Ascending aorta (tissue), 2 donors: ENCODE results near the gene BBS9. TPM values are rescaled to one million over a fixed set of nuclear protein-coding genes. Genes with fewer than 3 reads are reported as not detected.
"Not testable (repeated sequence)": the region's sequence is repeated elsewhere in the genome, so short reads cannot be mapped to it uniquely, and the experiment has no call there.

ENCODE experiments used
- DNase-seq, 2 donors: peaks; one replicate each; pipeline ENCODE4 v3.0.0-alpha.2; 2019; ENCODE audit warnings: low spot score in 2 of 2
- H3K27ac ChIP-seq, 2 donors: fragments of 200-600 bp; sonication (generic); one replicate each; pipeline ENCODE4 v1.5.1; 2016 to 2017; ENCODE audit warnings: mild to moderate bottlenecking in 1 of 2
- H3K27me3 ChIP-seq: fragments of 200-600 bp; sonication (generic); one replicate; pipeline ENCODE4 v1.5.1; 2017
- H3K36me3 ChIP-seq, 2 donors: fragments of 200-600 bp; sonication (generic); one replicate each; pipeline ENCODE4 v1.5.1; 2016
- H3K4me1 ChIP-seq, 2 donors: fragments of 200-600 bp; sonication (generic); one replicate each; pipeline ENCODE4 v1.5.1; 2016 to 2017; ENCODE audit warnings: mild to moderate bottlenecking in 1 of 2
- H3K4me3 ChIP-seq, 2 donors: fragments of 200-600 bp; sonication (generic); one replicate each; pipeline ENCODE4 v1.5.1; 2016 to 2017; ENCODE audit warnings: mild to moderate bottlenecking in 1 of 2
- H3K9me3 ChIP-seq, 2 donors: fragments of 200-600 bp; sonication (generic); one replicate each; pipeline ENCODE4 v1.5.1; 2016
- intact Hi-C: fragments of 100-400 bp; cut with DNase I; formaldehyde crosslinking; loops from one replicate; pipeline ENCODE4 v1.15.1; 2023
- total RNA-seq: library from RNA; depleted of rRNA; stranded (reverse); fragments of >200 nt; gene quantifications from one replicate; pipeline ENCODE4 v1.1.0, GENCODE V29; 2016
- TF ChIP-seq, protein P1 (sequence below), 3 experiments: fragments of 200-600 bp in 2 of 3; fragments of 450-650 bp in 1 of 3; sonication (generic) in 2 of 3; IDR thresholded peaks; one replicate each; pipeline ENCODE4 v1.5.1; 2016 to 2019; ENCODE audit warnings: antibody characterized with exemption in 3 of 3, mild to moderate bottlenecking in 1 of 3, moderate library complexity in 1 of 3

Gene BBS9
- total RNA-seq, 1 donor from 2014 or later: 23.3 TPM

DNA sequence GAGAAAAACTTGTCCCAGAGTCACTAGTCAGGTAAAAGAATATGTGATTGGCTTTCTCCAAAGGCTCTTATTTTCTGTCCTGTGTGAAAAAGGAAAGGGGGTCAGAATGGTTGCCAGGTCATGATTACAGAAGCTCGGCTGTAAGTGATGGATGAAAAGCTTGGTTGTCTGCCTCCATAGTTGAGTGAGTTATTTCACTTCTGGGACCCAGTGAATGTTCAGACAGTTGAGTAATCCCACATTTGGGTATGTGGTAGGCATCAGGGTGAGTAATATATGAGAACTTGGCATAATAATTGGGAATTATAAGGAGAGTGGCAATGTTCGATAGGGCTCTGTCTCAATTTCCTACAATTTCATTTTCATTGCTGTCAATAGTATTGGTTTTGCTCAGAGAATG, 72.5 kb downstream of the BBS9 start:
- H3K36me3 ChIP-seq: no peaks in the 10 kb centered on the region
- no peaks in the 10 kb centered on the region for H3K27me3 ChIP-seq
- H3K4me1 ChIP-seq: no peaks in the 10 kb centered on the region
- H3K27ac ChIP-seq: no peak overlapping the region
- H3K9me3 ChIP-seq: no peaks in the 10 kb centered on the region
- no peak for DNase-seq
- intact Hi-C loops: no loop called here
- no peak overlapping the region for H3K4me3 ChIP-seq
- TF ChIP-seq, protein P1, sequence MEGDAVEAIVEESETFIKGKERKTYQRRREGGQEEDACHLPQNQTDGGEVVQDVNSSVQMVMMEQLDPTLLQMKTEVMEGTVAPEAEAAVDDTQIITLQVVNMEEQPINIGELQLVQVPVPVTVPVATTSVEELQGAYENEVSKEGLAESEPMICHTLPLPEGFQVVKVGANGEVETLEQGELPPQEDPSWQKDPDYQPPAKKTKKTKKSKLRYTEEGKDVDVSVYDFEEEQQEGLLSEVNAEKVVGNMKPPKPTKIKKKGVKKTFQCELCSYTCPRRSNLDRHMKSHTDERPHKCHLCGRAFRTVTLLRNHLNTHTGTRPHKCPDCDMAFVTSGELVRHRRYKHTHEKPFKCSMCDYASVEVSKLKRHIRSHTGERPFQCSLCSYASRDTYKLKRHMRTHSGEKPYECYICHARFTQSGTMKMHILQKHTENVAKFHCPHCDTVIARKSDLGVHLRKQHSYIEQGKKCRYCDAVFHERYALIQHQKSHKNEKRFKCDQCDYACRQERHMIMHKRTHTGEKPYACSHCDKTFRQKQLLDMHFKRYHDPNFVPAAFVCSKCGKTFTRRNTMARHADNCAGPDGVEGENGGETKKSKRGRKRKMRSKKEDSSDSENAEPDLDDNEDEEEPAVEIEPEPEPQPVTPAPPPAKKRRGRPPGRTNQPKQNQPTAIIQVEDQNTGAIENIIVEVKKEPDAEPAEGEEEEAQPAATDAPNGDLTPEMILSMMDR (IDR thresholded peaks at IDR 0.05): no peak

DNA sequence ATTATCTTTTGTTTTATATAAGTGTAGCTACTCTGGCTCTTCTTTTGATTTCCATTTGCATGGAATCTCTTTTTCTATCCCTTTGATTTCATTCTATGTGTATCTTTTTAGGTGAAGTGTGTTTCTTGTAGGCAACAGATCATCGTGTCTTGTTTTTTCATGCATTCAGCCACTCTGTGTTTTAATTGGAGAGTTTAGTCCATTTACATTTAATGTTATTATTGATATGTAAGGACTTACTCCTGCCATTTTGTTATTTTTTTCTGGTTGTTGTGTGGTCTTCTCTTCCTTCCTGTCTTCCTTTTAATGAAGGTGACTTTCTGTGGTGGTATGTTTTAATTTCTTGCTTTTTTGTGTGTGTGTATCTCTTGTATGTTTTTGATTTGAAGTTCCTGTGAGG, 81.6 kb downstream of the BBS9 start:
- no peak for DNase-seq
- no peak overlapping the region for H3K4me3 ChIP-seq
- H3K27ac ChIP-seq: no peak overlapping the region
- H3K36me3 ChIP-seq: peaks cover 0 to 13% of the 10 kb centered on the region in 2 donors
- no peaks in the 10 kb centered on the region for H3K27me3 ChIP-seq
- peaks cover 13 to 34% of the 10 kb centered on the region in 2 donors for H3K9me3 ChIP-seq
- TF ChIP-seq, protein P1 (IDR thresholded peaks at IDR 0.05): no peak
- H3K4me1 ChIP-seq: no peaks in the 10 kb centered on the region
- intact Hi-C loops: no loop called here

DNA sequence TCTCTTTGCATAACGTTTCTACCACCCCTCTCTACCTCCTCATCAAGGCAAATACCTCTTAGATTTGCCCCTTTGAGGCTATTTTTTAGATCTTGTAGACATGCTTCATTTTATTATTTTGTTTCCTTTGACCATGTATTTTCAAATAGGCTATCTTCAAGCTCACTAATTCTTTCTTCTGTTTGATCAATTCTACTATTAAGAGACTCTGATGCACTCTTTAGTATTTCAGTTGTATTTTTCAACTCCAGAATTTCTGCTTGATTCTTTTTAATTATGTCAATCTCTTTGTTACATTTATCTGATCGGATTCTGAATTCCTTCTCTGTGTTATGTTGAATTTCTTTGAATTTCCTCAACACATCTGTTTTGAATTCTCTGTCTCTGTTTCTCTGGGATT, 82.8 kb downstream of the BBS9 start:
- TF ChIP-seq, protein P1 (IDR thresholded peaks at IDR 0.05): no peak

DNA sequence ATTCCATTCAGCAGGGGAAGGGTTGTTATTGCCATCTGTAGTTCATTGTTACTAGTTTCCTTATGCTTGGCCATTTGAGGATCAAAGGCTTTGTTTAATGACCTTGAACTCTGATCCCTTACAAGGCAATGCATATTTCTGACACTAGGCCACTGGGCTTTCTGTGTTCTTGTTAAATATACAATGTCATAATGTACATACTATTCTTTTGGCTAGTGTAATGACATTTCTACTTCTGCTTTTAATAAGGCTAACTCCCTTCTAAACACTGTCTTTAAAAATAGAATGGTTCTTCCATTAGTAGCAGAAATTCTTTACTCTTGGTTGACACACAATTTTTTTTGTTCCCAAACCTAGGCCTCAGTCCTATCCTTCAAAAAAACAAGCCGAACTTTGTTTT, 86.6 kb downstream of the BBS9 start:
- Histone ChIP-seq H3K27me3 (no peaks in the 10 kb centered on the region), H3K27ac (no peak overlapping the region), H3K36me3 (peaks cover 0 to 13% of the 10 kb centered on the region in 2 donors), H3K9me3 (peaks cover 13 to 17% of the 10 kb centered on the region in 2 donors), H3K4me3 (no peak overlapping the region), H3K4me1 (no peaks in the 10 kb centered on the region)
- DNase-seq: no peak
- TF ChIP-seq, protein P1 (IDR thresholded peaks at IDR 0.05): no peak
- intact Hi-C loops: no loop called here

More for the DNA sequence above, 82.8 kb downstream of the BBS9 start:
- Histone ChIP-seq H3K9me3 (peaks cover 13 to 34% of the 10 kb centered on the region in 2 donors), H3K27ac (no peak overlapping the region), H3K4me1 (no peaks in the 10 kb centered on the region), H3K36me3 (peaks cover 0 to 13% of the 10 kb centered on the region in 2 donors), H3K27me3 (no peaks in the 10 kb centered on the region), H3K4me3 (no peak overlapping the region)
- no peak for DNase-seq
- intact Hi-C loops: no loop called here

DNA sequence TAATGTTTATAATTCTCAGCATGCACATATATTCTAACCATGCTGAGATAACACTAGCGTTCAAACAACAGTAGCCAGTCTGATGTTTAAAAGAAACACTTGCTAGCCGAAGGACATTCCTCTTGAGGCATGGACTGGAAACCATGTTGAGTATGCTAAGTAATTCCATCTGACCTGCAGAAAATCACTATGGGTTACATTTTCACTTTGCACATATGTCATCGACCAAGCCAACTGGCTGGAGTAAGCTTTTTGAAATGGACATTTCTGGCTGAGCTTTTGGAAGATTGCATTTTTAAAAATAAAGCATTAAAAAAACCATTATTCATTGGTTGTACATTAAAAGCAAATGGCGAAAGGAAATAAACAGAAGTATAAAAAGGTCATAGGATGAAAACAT, 88.2 kb downstream of the BBS9 start:
- TF ChIP-seq, protein P1 (IDR thresholded peaks at IDR 0.05): no peak
- H3K36me3 ChIP-seq: peaks cover 0 to 2% of the 10 kb centered on the region in 2 donors
- peaks cover 1 to 4% of the 10 kb centered on the region in 2 donors for H3K9me3 ChIP-seq
- H3K27ac ChIP-seq: no peak overlapping the region
- H3K4me3 ChIP-seq: no peak overlapping the region
- H3K27me3 ChIP-seq: no peaks in the 10 kb centered on the region
- no peak for DNase-seq
- H3K4me1 ChIP-seq: no peaks in the 10 kb centered on the region
- intact Hi-C loops: no loop called here

DNA sequence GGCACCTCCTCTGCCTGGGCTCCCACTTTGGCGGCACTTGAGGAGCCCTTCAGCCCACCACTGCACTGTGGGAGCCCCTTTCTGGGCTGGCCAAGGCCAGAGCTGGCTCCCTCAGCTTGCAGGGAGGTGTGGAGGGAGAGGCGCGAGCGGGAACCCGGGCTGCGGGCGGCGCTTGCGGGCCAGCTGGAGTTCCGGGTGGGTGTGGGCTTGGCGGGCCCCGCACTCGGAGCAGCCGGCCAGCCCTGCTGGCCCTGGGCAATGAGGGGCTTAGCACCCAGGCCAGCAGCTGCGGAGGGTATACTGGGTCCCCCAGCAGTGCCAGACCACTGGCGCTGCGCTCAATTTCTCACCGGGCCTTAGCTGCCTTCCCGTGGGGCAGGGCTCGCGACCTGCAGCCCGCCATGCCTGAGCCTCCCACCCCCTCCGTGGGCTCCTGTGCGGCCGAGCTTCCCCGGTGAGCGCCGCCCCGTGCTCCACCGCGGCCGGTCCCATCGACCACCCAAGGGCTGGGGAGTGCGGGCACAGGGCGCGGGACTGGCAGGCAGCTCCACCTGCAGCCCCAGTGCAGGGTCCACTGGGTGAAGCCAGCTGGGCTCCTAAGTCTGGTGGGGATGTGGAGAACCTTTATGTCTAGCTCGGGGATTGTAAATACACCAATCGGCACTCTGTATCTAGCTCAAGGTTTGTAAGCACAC, 89.6 kb downstream of the BBS9 start:
- not testable (repeated sequence) for H3K27ac ChIP-seq

More for the DNA sequence above, 89.6 kb downstream of the BBS9 start:
- H3K27me3 ChIP-seq, DNase-seq, H3K4me1 ChIP-seq, H3K4me3 ChIP-seq, H3K36me3 ChIP-seq, intact Hi-C loops, H3K9me3 ChIP-seq: not testable (repeated sequence)
